OCI-LY1 (cell line): ENCODE data around the gene CORIN.

Experiments
- CTCF ChIP-seq: fragments of 200-600 bp; sonication (generic), shearing (Covaris generic); IDR thresholded peaks from 2 replicates; pipeline ENCODE4 v1.5.1; 2017; ENCODE audit warnings: mild to moderate bottlenecking, antibody characterized with exemption, low read length, moderate library complexity, mixed read lengths
- EZH2 ChIP-seq: fragments of 200-600 bp; sonication (generic), shearing (Covaris generic); IDR thresholded peaks from 2 replicates; pipeline ENCODE4 v1.8.0; 2017; ENCODE audit warnings: borderline replicate concordance, mixed run types, mild to moderate bottlenecking, antibody characterized with exemption, low read length, moderate library complexity, mixed read lengths

- TF ChIP-seq CTCF (no peak), EZH2 (no peak)
Observed at GRCh38 chr4:47721892-47722575, 115.8 kb downstream of the CORIN start.
